Transverse colon (tissue), 4 donors: Measurements from ENCODE around the gene SP140.

Experiments
- CTCF ChIP-seq, 5 experiments: fragments of 200-600 bp in 3 of 5; fragments of 450-650 bp in 2 of 5; sonication (generic) in 3 of 5; IDR thresholded peaks; 1 replicate in 2 of 5; 2 replicates in 3 of 5; pipeline ENCODE4 v1.5.1; 2016 to 2017; ENCODE audit warnings: antibody characterized with exemption in 5 of 5, inconsistent platforms in 3 of 5, mild to moderate bottlenecking in 2 of 5, moderate library complexity in 1 of 5
- EP300 ChIP-seq: sonication (generic); formaldehyde crosslinking; IDR thresholded peaks from one replicate; pipeline ENCODE4 v1.6.1; 2017; ENCODE audit warnings: antibody characterized with exemption, low read depth
- POLR2A ChIP-seq: fragments of 450-650 bp; IDR thresholded peaks from one replicate; pipeline ENCODE4 v1.6.1; 2016; ENCODE audit warnings: antibody characterized with exemption, mild to moderate bottlenecking, moderate library complexity
- POLR2AphosphoS5 ChIP-seq, 3 donors: sonication (generic); formaldehyde crosslinking; IDR thresholded peaks; one replicate each; pipeline ENCODE4 v1.6.1; 2016; ENCODE audit warnings: antibody characterized with exemption in 3 of 3

- no peak for TF ChIP-seq CTCF (IDR thresholded peaks at IDR 0.05)
- TF ChIP-seq POLR2A: no peak
- TF ChIP-seq EP300: no peak
- no peak for TF ChIP-seq POLR2AphosphoS5 (IDR thresholded peaks at IDR 0.05)
Observed at GRCh38 chr2:230256733-230257332, 31.3 kb downstream of the SP140 start.
